K562 (cell line): ENCODE results near the gene SBK3. TPM values are rescaled to one million over a fixed set of nuclear protein-coding genes. Genes with fewer than 3 reads are reported as not detected.

Experiments
- ARID4B ChIP-seq: sonication (generic); formaldehyde crosslinking; IDR thresholded peaks from 2 replicates; pipeline ENCODE4 v1.8.0; 2022; ENCODE audit warnings: mild to moderate bottlenecking, missing genetic modification reagents
- CBX2 ChIP-seq: fragments of 200-600 bp; sonication (generic); IDR thresholded peaks from one replicate; pipeline ENCODE4 v1.6.1; 2012; ENCODE audit warnings: mild to moderate bottlenecking, low read length, inconsistent platforms; ENCODE audit not compliant: insufficient read depth, poor library complexity, severe bottlenecking
- L3MBTL2 ChIP-seq: fragments of 450-650 bp; IDR thresholded peaks from 2 replicates; pipeline ENCODE4 v1.6.1; 2016; ENCODE audit warnings: mild to moderate bottlenecking, moderate library complexity
- MAX ChIP-seq: sonication (generic); formaldehyde crosslinking; IDR thresholded peaks from 2 replicates; pipeline ENCODE4 v1.9.0; 2022; ENCODE audit warnings: mild to moderate bottlenecking, missing genetic modification reagents
- RB1 ChIP-seq: fragments of 450-650 bp; IDR thresholded peaks from 2 replicates; pipeline ENCODE4 v1.6.1; 2017; ENCODE audit warnings: low read depth, mild to moderate bottlenecking
- TBL1XR1 ChIP-seq, 2 experiments: IDR thresholded peaks; 2 replicates each; pipeline ENCODE4 v1.6.1; 2012; ENCODE audit warnings: improper control_type of control experiment in 2 of 2, low read length in 2 of 2, mild to moderate bottlenecking in 1 of 2
- ZBTB43 ChIP-seq: sonication (generic); formaldehyde crosslinking; IDR thresholded peaks from 2 replicates; pipeline ENCODE4 v1.8.0; 2023; ENCODE audit warnings: mild to moderate bottlenecking, missing genetic modification reagents
- ZFX ChIP-seq: sonication (generic); formaldehyde crosslinking; IDR thresholded peaks from 2 replicates; pipeline ENCODE4 v1.8.0; 2022; ENCODE audit warnings: mild to moderate bottlenecking, missing genetic modification reagents, moderate library complexity
- ZNF431 ChIP-seq: sonication (generic); formaldehyde crosslinking; IDR thresholded peaks from 2 replicates; pipeline ENCODE4 v1.8.0; 2022; ENCODE audit warnings: mild to moderate bottlenecking, missing genetic modification reagents
- polyA plus RNA-seq, 8 experiments: library from polyadenylated mRNA; depleted of rRNA in 4 of 8; stranded (reverse) in 5 of 8; unstranded in 3 of 8; fragments of >200 nt; fragmentation: Nextera tagmentation in 2 of 8; fragmentation: Illumina TruSeq in 1 of 8; extraction: Ambion mirVana in 2 of 8; extraction: Trizol in 1 of 8; gene quantifications; 2 replicates each; pipeline versions ENCODE4 v1.2.1 to v1.2.3, GENCODE V29; 2011 to 2014; ENCODE audit warnings: inconsistent platforms in 1 of 8, missing spikeins in 1 of 8
- total RNA-seq, 7 experiments: library from RNA; depleted of rRNA in 6 of 7; stranded (reverse); fragments of >200 nt in 6 of 7; fragmentation: Illumina TruSeq in 2 of 7; extraction: Trizol in 2 of 7; gene quantifications; 2 replicates each; pipeline versions ENCODE4 v1.2.1 to v1.2.3, GENCODE V29; 2011 to 2021; ENCODE audit warnings: low replicate concordance in 1 of 7

The SBK3 gene
- total and polyA plus RNA-seq, 9 of the 15 experiments (the other 6 are each of a cell fraction or from before 2014, with no cell fraction given), result 0.11 to 0.43 (median 0.13) TPM; not detected in 6

- peak; percentile 100 for TF ChIP-seq ZBTB43 (CRISPR knock-in tag)
- no peak for TF ChIP-seq CBX2
- 0 out of 2 replicates have a peak, but pooled peaks have one; percentile 38 for TF ChIP-seq ARID4B (CRISPR knock-in tag)
- peak; percentile 56; the same call in 1 of the 2 replicates for TF ChIP-seq ZNF431 (CRISPR knock-in tag)
- TF ChIP-seq RB1, result no peak
- TF ChIP-seq TBL1XR1 (IDR thresholded peaks at IDR 0.05; ENCODE audit: low read length in 2 of 2), result no peak
- TF ChIP-seq ZFX (CRISPR knock-in tag), result peak; percentile 49; the same call in 1 of the 2 replicates
- TF ChIP-seq MAX, result peak; percentile 91
- TF ChIP-seq L3MBTL2, result peak; percentile 81
- TF ChIP-seq, all 486 proteins: peak for 20
These were observed 18.8 kb downstream of the SBK3 start (continued) for GRCh38 chr19:55526216-55527196.
